NCI-H2171 (cell line): ENCODE data around the gene RNU5B-1.
"Not testable (repeated sequence)": the region's sequence is repeated elsewhere in the genome, so short reads cannot be mapped to it uniquely, and the experiment has no call there.

Experiments
- DNase-seq: peaks from one replicate; lab custom pipeline; 2025; lab: John Stamatoyannopoulos, UW

Gene RNU5B-1

GRCh38 chr15:65343374-65343981, 39.0 kb downstream of the RNU5B-1 start:
- DNase-seq, result no peak

GRCh38 chr15:65344214-65344913, 39.9 kb downstream of the RNU5B-1 start:
- DNase-seq, result no peak

- DNase-seq, result no peak
Observed at GRCh38 chr15:65344914-65345275, 40.4 kb downstream of the RNU5B-1 start.

DNA sequence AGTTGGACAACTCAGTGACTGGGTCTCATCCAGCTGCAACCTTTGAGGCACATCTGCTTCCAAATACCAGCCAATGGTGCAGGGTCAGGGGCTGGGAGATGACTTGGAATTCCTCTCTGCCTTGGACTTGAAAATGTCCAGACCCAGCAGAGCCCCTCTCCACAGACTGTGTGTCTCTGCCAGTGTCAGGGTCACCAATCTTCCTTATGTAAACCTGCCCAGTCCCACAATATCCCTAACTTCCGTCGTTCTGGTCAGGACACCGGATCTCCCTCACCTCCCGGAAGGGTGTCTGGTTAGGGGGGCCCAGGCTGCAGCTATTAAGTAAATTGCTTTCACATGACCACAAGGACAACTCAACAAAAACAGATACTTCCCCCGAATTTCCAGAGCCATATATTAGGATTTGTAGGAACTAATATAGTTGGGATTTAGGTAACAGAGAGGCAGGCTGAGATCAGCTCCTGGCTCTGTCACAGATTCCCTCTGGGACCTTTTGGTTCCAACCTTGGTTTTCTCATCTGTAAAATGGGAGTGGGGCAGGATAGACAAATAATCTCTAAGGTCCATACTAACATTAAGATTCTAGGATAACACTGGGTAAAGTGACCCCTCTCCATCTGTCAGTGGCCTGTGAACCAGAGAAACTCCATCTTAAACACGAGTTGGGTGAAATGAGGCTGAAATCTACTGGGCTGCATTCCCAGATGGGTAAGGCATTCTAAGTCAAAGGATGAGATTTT, 42.5 kb downstream of the RNU5B-1 start:
- no peak for DNase-seq

DNA sequence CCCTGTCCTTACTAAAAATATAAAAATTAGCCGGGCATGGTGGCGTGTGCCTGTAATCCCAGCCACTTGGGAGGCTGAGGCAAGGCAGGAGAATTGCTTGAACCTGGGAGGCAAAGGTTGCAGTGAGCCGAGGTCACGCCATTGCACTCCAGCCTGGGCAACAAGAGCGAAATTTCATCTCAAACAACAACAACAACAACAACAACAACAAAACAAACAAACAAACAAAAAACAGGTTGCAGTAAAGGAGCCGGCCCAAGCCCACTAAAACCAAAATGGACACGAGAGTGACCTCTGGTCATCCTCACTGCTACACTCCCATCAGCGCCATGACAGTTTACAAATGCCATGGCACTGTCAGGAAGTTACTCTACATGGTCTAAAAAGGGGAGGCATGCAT, 43.3 kb downstream of the RNU5B-1 start:
- DNase-seq, result not testable (repeated sequence)

GRCh38 chr15:65349338-65349737, 44.9 kb downstream of the RNU5B-1 start:
- no peak for DNase-seq

DNA sequence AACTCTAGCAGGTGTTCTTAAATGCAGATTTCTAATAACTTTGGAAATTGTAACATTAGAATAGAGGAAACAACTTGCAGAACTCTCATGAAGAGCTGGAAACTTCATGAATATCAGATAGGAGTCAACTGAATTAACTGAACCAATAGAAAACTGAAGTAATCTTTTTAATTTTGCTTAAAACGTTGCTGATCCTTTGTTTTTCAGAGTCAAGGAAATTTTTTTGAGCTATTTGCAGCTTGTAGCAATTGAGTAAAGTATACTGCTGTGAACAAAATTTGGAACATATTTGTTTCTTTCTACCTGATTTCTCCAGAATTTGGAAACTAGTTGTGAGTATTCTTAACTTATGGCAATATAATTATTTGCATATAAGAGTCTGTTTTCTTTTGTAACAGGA, 47.5 kb downstream of the RNU5B-1 start:
- not testable (repeated sequence) for DNase-seq
